GM13976 (cell line): Measurements from ENCODE around the gene APCDD1L.

Source experiments
- DNase-seq: peaks from one replicate; pipeline ENCODE4 v3.0.0; 2012; ENCODE audit warnings: low spot score
- in situ Hi-C: fragments of 300-500 bp; cut with MboI; formaldehyde crosslinking; loops from one replicate; pipeline ENCODE4 v1.12.0; 2022; ENCODE audit warnings: low sequenced_read_pairs, mixed read lengths, inconsistent platforms; ENCODE audit not compliant: unreplicated experiment
- TF ChIP-seq, protein P1 (sequence below): IDR thresholded peaks from 2 replicates; pipeline ENCODE4 v1.5.1; 2012; ENCODE audit warnings: borderline replicate concordance, mild to moderate bottlenecking; ENCODE audit not compliant: insufficient read depth; ENCODE audit errors: extremely low read depth, missing control alignments, control extremely low read depth

Gene APCDD1L

GRCh38 chr20:58481481-58482021, 33.6 kb downstream of the APCDD1L start:
- TF ChIP-seq, protein P1, sequence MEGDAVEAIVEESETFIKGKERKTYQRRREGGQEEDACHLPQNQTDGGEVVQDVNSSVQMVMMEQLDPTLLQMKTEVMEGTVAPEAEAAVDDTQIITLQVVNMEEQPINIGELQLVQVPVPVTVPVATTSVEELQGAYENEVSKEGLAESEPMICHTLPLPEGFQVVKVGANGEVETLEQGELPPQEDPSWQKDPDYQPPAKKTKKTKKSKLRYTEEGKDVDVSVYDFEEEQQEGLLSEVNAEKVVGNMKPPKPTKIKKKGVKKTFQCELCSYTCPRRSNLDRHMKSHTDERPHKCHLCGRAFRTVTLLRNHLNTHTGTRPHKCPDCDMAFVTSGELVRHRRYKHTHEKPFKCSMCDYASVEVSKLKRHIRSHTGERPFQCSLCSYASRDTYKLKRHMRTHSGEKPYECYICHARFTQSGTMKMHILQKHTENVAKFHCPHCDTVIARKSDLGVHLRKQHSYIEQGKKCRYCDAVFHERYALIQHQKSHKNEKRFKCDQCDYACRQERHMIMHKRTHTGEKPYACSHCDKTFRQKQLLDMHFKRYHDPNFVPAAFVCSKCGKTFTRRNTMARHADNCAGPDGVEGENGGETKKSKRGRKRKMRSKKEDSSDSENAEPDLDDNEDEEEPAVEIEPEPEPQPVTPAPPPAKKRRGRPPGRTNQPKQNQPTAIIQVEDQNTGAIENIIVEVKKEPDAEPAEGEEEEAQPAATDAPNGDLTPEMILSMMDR: peak; percentile 43
- in situ Hi-C loops: no loop called here
- DNase-seq: peak; percentile 76

DNA sequence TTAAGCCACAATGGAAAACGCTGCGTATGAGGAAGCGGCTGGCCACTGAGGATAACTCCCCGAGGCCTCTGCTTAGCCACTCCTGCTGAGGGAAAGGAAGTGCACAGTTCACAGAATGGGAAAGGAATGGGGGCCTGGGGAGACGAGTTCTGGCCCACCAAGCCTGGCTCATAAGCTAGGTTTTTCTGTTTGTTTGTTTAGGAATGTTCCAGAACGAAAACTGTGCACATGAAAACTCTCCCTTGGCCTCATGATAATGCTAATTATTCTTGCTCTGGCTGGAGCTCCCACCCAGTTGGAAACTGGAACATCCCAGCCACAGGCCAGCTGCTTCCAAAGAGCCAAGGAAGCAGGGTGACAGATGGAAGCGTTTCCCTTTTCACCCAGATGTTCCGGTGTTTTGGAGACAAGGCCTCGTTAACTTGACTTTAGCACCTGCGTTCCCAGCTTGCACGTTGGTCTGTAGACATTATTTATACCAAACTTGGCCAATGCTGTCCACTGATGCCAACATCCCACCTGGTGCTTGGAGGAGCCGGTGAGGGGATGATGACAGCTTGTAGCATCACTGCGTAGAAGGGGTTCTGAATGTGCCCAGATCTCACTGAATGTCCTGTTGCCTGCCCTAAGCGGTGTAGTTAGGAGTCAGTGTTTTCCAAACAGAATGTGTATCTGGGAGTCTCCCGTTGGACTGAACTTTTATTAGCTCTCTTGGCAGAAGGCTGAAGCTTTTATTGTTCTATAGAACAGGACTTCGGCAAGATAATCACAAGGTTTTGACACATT, 34.5 kb downstream of the APCDD1L start:
- TF ChIP-seq, protein P1: no peak
- DNase-seq: no peak
- in situ Hi-C loops: no loop called here

GRCh38 chr20:58479726-58480440, 35.3 kb downstream of the APCDD1L start:
- TF ChIP-seq, protein P1: no peak
- no peak for DNase-seq
- in situ Hi-C loops: no loop called here

DNA sequence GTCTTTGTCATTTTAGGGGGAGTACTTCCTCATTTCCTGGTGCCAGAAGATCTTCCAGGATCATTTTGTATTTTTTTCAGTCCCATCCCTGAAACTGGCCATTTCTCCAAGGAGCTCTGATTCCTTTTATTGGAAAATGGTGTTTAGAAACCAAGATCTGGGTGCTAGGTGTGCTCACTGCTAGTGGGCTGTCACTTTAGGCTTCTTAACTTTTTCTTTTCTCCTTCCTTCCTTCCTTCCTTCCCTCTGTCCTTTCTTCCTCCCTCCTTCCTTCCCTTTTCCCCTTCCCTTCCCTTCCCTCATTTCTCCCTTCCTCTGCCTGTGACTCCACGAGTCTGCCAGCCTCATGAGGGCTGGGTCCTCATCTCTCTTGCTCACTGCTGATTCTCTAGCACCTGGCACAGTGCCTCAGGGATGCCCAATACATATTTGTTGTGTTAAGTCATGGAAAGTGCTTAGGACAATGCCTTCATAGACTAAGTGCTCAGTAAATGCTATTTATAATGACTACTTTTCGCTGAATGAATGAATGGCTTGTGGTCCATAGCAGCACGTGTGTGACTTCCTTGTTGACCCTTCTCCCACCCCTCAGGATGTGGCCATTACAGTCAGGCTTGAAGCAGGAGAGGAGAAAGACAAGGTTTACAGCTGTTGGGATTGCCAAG, 36.9 kb downstream of the APCDD1L start:
- in situ Hi-C loops: no loop called here
- TF ChIP-seq, protein P1: no peak
- DNase-seq: no peak

GRCh38 chr20:58475466-58475865, 39.7 kb downstream of the APCDD1L start:
- TF ChIP-seq, protein P1: no peak
- DNase-seq: no peak
- in situ Hi-C loops: no loop called here
